ENCODE data around the gene XPO4. TPM values are rescaled to one million over a fixed set of nuclear protein-coding genes. Genes with fewer than 3 reads are reported as not detected.

The XPO4 gene
- total RNA-seq, 2 donors from 2014 or later = 20.8 to 26.8 TPM

- H3K36me3 Mint-ChIP-seq (ENCODE audit: insufficient read depth in 2 of 2) = peaks cover 6 to 16% of the 10 kb centered on the region in 2 donors
- no peak for ATAC-seq (replicated peaks in 1 of 2)
- DNase-seq = no peak
Observed at GRCh38 chr13:20787180-20787579, 115.4 kb downstream of the XPO4 start.

GRCh38 chr13:20782116-20782708 lies 120.3 kb downstream of the XPO4 start:
- peaks cover 5% of the 10 kb centered on the region for H3K4me1 Mint-ChIP-seq (ENCODE audit: low read depth)
- no peaks in the 10 kb centered on the region for H3K9me3 Mint-ChIP-seq
- DNase-seq (no peak), ATAC-seq (replicated peaks in 1 of 2) (peak in 1 of 2 donors; percentile 72)
- H3K27me3 Mint-ChIP-seq (ENCODE audit: low read depth) = no peaks in the 10 kb centered on the region
- peak overlapping the region; percentile 55 for H3K27ac Mint-ChIP-seq
- no peak overlapping the region for H3K4me3 Mint-ChIP-seq
- peaks cover 2 to 11% of the 10 kb centered on the region in 2 donors for H3K36me3 Mint-ChIP-seq (ENCODE audit: insufficient read depth in 2 of 2)

More at GRCh38 chr13:20787180-20787579, 115.4 kb downstream of the XPO4 start:
- Mint-ChIP-seq H3K4me1 (ENCODE audit: low read depth) (peaks cover 5% of the 10 kb centered on the region), H3K27ac (no peak overlapping the region), H3K9me3 (no peaks in the 10 kb centered on the region), H3K27me3 (ENCODE audit: low read depth) (no peaks in the 10 kb centered on the region), H3K4me3 (no peak overlapping the region)

- no peaks in the 10 kb centered on the region for H3K9me3 Mint-ChIP-seq
- H3K36me3 Mint-ChIP-seq (ENCODE audit: insufficient read depth in 2 of 2) = peaks cover 2 to 10% of the 10 kb centered on the region in 2 donors
- ATAC-seq (replicated peaks in 1 of 2) (no peak), DNase-seq (no peak)
- H3K27ac Mint-ChIP-seq = peak overlapping the region; percentile 63
- peaks cover 11% of the 10 kb centered on the region for H3K4me1 Mint-ChIP-seq (ENCODE audit: low read depth)
- no peak overlapping the region for H3K4me3 Mint-ChIP-seq
- H3K27me3 Mint-ChIP-seq (ENCODE audit: low read depth) = no peaks in the 10 kb centered on the region
Observed at GRCh38 chr13:20780317-20780716, 122.2 kb downstream of the XPO4 start.

GRCh38 chr13:20779405-20779804 lies 123.1 kb downstream of the XPO4 start:
- Mint-ChIP-seq H3K9me3 (no peaks in the 10 kb centered on the region), H3K36me3 (ENCODE audit: insufficient read depth in 2 of 2) (peaks cover 2 to 10% of the 10 kb centered on the region in 2 donors), H3K4me1 (ENCODE audit: low read depth) (peaks cover 19% of the 10 kb centered on the region), H3K27ac (no peak overlapping the region), H3K4me3 (no peak overlapping the region), H3K27me3 (ENCODE audit: low read depth) (no peaks in the 10 kb centered on the region)
- ATAC-seq (replicated peaks in 1 of 2) (no peak), DNase-seq (no peak)

- Mint-ChIP-seq H3K27me3 (ENCODE audit: low read depth) (no peaks in the 10 kb centered on the region), H3K9me3 (no peaks in the 10 kb centered on the region), H3K4me3 (no peak overlapping the region), H3K4me1 (ENCODE audit: low read depth) (peaks cover 27% of the 10 kb centered on the region), H3K27ac (peak overlapping the region; percentile 33), H3K36me3 (ENCODE audit: insufficient read depth in 2 of 2) (peaks cover 0 to 4% of the 10 kb centered on the region in 2 donors)
- ATAC-seq (replicated peaks in 1 of 2) = no peak
- no peak for DNase-seq
Observed at GRCh38 chr13:20778311-20778710, 124.2 kb downstream of the XPO4 start.

- ATAC-seq (replicated peaks in 1 of 2) (no peak), DNase-seq (no peak)
- Mint-ChIP-seq H3K36me3 (ENCODE audit: insufficient read depth in 2 of 2) (peaks cover 0 to 2% of the 10 kb centered on the region in 2 donors), H3K4me1 (ENCODE audit: low read depth) (peaks cover 33% of the 10 kb centered on the region), H3K9me3 (no peaks in the 10 kb centered on the region), H3K27ac (no peak overlapping the region), H3K4me3 (no peak overlapping the region), H3K27me3 (ENCODE audit: low read depth) (no peaks in the 10 kb centered on the region)
Observed at GRCh38 chr13:20776751-20777150, 125.8 kb downstream of the XPO4 start.

- no peak for ATAC-seq (replicated peaks in 1 of 2)
- peaks cover 39% of the 10 kb centered on the region for H3K4me1 Mint-ChIP-seq (ENCODE audit: low read depth)
- no peak overlapping the region for H3K4me3 Mint-ChIP-seq
- H3K27me3 Mint-ChIP-seq (ENCODE audit: low read depth) = no peaks in the 10 kb centered on the region
- peaks cover 0 to 6% of the 10 kb centered on the region in 2 donors for H3K36me3 Mint-ChIP-seq (ENCODE audit: insufficient read depth in 2 of 2)
- H3K9me3 Mint-ChIP-seq = no peaks in the 10 kb centered on the region
- DNase-seq = no peak
- H3K27ac Mint-ChIP-seq = no peak overlapping the region
Observed at GRCh38 chr13:20775961-20776360, 126.6 kb downstream of the XPO4 start.

- Mint-ChIP-seq H3K4me3 (peak overlapping the region; percentile 82 to 94), H3K27me3 (ENCODE audit: low read depth) (no peaks in the 10 kb centered on the region), H3K27ac (peak overlapping the region; percentile 93), H3K9me3 (peaks cover 3 to 5% of the 10 kb centered on the region in 2 donors), H3K36me3 (ENCODE audit: insufficient read depth in 2 of 2) (peaks cover 4 to 11% of the 10 kb centered on the region in 2 donors), H3K4me1 (ENCODE audit: low read depth) (peaks cover 46% of the 10 kb centered on the region)
- ATAC-seq (replicated peaks in 1 of 2) (no peak), DNase-seq (no peak)
Observed at GRCh38 chr13:20774746-20775145, 127.8 kb downstream of the XPO4 start.

- Mint-ChIP-seq H3K4me1 (ENCODE audit: low read depth) (peaks cover 59% of the 10 kb centered on the region), H3K4me3 (peak within 1 kb of the TSS; percentile 82 to 94), H3K36me3 (ENCODE audit: insufficient read depth in 2 of 2) (peaks cover 11 to 25% of the 10 kb centered on the region in 2 donors), H3K27me3 (ENCODE audit: low read depth) (no peaks in the 10 kb centered on the region), H3K27ac (peak within 1 kb of the TSS; percentile 93), H3K9me3 (peaks cover 7% of the 10 kb centered on the region in 2 donors)
- peak; percentile 96 to 97 for DNase-seq
- peak; percentile 87 to 94 for ATAC-seq (replicated peaks in 1 of 2)
Observed at GRCh38 chr13:20773194-20774080, 129.1 kb downstream of the XPO4 start, which contains the start of gene EEF1AKMT1. Gene EEF1AKMT1, minus strand, starts transcription at chr13:20773961. Its CDS starts 16,363 bp downstream, at chr13:20757598.

GRCh38 chr13:20772401-20773131 lies 130.0 kb downstream of the XPO4 start:
- Mint-ChIP-seq H3K9me3 (peaks cover 12 to 13% of the 10 kb centered on the region in 2 donors), H3K4me3 (peak overlapping the region; percentile 82 to 94), H3K27me3 (ENCODE audit: low read depth) (no peaks in the 10 kb centered on the region), H3K4me1 (ENCODE audit: low read depth) (peaks cover 59% of the 10 kb centered on the region), H3K36me3 (ENCODE audit: insufficient read depth in 2 of 2) (peaks cover 17 to 33% of the 10 kb centered on the region in 2 donors), H3K27ac (peak overlapping the region; percentile 93)
- no peak for DNase-seq
- no peak for ATAC-seq (replicated peaks in 1 of 2)

- Mint-ChIP-seq H3K4me3 (peak overlapping the region in 1 of 2 donors; percentile 77), H3K27me3 (ENCODE audit: low read depth) (no peaks in the 10 kb centered on the region), H3K27ac (peak overlapping the region; percentile 91), H3K4me1 (ENCODE audit: low read depth) (peaks cover 50% of the 10 kb centered on the region), H3K9me3 (peaks cover 16% of the 10 kb centered on the region in 2 donors), H3K36me3 (ENCODE audit: insufficient read depth in 2 of 2) (peaks cover 21 to 37% of the 10 kb centered on the region in 2 donors)
- DNase-seq (no peak), ATAC-seq (replicated peaks in 1 of 2) (no peak)
Observed at GRCh38 chr13:20769834-20770233, 132.7 kb downstream of the XPO4 start.

- DNase-seq (no peak), ATAC-seq (replicated peaks in 1 of 2) (no peak)
- H3K27me3 Mint-ChIP-seq (ENCODE audit: low read depth) = no peaks in the 10 kb centered on the region
- peaks cover 21 to 37% of the 10 kb centered on the region in 2 donors for H3K36me3 Mint-ChIP-seq (ENCODE audit: insufficient read depth in 2 of 2)
- H3K4me1 Mint-ChIP-seq (ENCODE audit: low read depth) = peaks cover 43% of the 10 kb centered on the region
- peaks cover 16% of the 10 kb centered on the region in 2 donors for H3K9me3 Mint-ChIP-seq
- peak overlapping the region; percentile 15 to 77 for H3K4me3 Mint-ChIP-seq
- H3K27ac Mint-ChIP-seq = no peak overlapping the region
Observed at GRCh38 chr13:20769091-20769490, 133.5 kb downstream of the XPO4 start.

All from activated T-cell treated with anti-CD3 and anti-CD28 coated beads, Interleukin-2, amount 50 U/mL, for 72 hours (primary cell).